SU-DHL-6 (cell line): ENCODE data around the gene DMAC1.

Experiments used
- CTCF ChIP-seq: fragments of 200-600 bp; sonication (generic); IDR thresholded peaks from one replicate; pipeline ENCODE4 v1.5.1; 2017; ENCODE audit warnings: antibody characterized with exemption, mild to moderate bottlenecking, low read length, moderate library complexity; ENCODE audit not compliant: insufficient read depth, poor library complexity, severe bottlenecking
- EZH2phosphoT487 ChIP-seq: fragments of 200-600 bp; sonication (generic), shearing (Covaris generic); conservative IDR thresholded peaks from 2 replicates; pipeline ENCODE4 v1.6.1; 2018; ENCODE audit warnings: mild to moderate bottlenecking, antibody characterized with exemption, low read length, moderate library complexity, mixed read lengths

GRCh38 chr9:7802666-7803065, 3.1 kb upstream of the DMAC1 start:
- TF ChIP-seq CTCF = no peak
- no peak for TF ChIP-seq EZH2phosphoT487
